HG03558 (cell line): Measurements from ENCODE around the gene ALDH1L1.

ENCODE experiments used
- ATAC-seq: cut with Tn5 transposase; IDR thresholded peaks from one replicate; pipeline ENCODE4 v1.9.1; 2021; ENCODE audit warnings: moderate number of reproducible peaks; ENCODE audit not compliant: unreplicated experiment; ENCODE audit errors: extremely low read depth

Gene ALDH1L1

DNA sequence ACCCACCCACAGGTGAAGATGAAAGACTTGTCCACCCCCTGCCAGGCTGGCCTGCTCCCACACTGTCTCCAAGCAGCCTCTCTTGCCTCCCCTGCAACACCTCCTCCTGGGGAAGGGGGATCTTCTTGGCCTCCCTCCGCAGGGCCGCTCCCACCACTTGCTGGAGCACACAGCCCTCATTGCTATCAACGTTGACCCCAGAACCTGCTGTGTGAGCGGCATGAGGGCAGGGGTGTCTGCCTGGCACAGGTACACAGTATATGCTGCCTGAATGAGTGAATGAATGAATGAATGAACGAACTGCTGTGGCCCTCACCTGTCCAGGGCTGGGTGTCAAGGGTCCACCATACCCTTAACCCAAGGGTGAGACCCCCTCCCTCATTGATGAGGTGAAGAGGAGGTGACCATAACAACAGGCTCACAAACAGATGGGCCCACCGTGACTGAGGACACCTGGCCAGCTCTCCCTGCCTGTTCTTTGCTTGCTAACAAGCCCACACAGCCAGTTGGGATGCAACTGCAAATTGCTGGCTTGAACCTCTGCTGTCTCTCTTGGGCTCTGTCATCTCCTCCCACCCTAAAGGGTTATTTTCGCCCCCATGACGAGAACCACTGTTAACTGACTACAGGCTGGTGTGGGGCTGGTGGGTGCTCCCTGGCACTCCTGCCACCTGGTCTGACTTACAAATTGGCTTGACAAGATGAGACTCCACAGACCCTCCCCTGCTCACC, 118.9 kb downstream of the ALDH1L1 start:
- ATAC-seq = no peak

DNA sequence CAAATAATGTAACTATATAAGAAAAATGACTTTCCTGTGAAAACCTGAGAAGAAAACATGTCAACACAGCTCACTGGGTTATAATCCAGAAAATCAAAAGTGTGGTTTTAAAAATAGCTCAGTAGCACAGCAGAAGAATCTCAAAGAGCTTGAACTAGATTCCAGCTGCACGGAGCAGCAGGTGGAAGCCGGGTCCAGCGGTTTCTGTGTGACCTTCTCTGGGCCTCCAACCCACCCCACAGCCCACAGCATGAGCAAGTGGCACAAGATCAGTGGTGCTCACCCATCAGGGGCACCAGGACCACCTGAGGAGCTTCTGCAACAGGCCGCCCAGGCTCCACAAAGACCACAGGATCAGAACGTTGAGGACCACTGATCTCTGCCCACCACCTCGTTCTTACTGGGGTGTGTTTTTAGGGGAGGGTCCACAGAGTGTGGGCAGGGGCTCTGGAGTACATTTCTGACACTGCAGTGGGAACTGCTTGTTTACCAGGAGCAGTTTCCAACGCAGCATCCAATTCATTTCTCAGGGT, 119.7 kb downstream of the ALDH1L1 start:
- no peak for ATAC-seq

DNA sequence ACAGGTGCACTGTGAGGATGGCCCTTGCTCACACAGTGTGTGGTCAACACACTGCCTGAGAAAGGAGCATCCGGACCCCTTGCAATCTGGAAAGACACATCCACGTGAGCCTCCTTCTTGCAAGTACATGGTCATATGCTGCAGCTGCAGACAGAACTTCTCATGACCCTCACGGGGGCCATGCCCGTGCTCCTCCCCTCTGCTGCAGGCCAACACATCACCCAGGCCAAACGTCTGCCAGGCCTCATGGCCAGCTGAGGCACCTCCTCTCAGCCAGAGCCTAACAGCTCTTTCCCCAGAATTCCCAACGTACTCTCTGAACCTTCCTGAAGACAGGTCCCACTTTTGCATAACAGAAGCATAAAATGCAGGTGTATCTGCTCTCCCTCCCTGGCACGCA, 121.7 kb downstream of the ALDH1L1 start:
- ATAC-seq = no peak

DNA sequence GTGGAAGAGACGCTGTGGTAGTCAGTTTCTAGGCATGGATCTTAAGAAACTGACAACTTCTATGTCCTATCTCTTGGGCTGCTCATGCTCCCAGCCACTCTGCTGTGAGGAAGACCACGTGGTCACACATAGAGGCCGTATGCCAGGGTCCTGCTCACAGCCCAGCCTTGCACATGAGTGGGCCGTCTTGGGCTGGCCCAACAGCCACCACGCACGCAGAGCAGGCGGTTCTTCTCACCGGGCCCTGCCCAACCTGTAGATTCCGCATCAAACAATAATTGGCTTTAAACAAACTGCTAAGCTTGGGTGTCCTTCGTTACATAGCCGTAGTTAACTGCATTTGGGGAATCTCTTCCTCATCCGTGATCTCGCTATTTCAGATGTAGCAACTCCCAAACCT, 122.5 kb downstream of the ALDH1L1 start:
- no peak for ATAC-seq

DNA sequence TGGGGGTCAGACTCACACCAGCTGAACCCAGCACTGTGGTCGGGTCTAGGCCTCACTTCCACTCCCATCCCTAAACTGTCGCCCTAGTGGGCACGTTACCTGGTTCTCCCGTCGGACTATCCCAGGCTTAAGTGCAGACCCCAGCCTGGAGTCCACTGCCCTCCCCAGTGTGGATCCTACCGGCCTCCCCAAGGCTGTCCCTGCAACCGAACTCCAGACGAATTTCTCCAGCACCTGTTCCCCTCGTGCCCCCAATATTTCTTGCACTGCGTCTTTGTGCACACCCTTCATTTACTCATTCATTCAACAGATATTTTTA, 122.9 kb downstream of the ALDH1L1 start:
- ATAC-seq = no peak

DNA sequence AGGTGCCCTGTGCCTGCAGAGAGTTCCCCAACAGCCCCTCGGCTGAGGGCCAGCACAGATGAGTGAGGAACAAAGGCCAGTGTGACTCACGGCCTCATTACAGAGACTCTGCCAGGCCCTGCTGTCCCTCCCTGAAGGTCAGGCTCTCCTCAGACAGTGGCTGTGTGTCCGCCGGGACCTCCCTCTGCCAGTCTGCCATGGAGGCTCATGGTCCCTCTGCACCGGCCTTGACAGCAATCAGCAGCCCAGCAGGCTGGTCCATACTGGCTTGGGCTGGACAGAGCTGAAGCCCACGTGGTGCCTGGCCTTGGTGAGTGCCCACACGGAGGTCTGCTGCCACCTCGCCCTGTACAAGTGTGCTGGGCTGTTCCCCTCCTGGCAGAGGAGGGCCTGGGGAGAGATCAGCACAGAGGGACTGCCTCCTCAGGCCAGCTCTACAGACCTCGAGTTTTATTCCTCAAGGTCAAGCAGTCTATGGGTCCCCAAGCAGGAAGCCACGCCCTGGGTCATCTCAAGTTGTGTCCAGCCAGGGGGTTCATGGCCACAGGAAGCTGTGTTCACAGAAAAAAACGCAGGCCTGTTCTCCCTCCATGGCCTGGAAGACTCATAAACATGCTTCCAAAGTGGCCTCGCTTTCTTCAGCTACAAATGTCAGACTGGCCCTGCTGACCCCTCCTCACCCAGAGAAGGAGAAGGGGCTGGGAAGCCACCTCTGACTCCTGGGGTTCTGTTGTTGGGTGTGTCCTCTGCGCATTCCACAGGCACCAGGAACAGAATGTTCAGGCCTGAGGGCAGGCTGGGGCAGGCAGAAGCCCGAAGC, 123.5 kb downstream of the ALDH1L1 start:
- no peak for ATAC-seq

DNA sequence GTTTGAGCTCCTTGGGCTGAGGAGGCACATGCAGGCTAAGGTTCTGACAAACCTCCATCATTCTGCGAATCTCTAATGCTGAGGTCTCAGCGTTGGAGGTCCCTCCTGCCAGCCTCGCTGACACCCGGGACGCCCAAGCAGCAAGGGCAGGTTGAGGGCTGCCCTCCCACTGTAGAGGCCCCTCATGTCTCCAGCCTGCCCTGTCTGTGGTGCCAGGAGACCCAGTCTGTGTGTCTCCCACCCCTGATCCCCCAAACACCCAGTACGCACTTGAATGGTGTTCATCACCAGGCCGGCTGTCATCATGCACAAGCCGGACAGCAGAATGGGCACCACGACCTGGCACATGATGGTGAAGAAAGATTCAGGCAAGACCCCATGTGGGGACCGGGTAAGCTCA, 124.3 kb downstream of the ALDH1L1 start:
- no peak for ATAC-seq

DNA sequence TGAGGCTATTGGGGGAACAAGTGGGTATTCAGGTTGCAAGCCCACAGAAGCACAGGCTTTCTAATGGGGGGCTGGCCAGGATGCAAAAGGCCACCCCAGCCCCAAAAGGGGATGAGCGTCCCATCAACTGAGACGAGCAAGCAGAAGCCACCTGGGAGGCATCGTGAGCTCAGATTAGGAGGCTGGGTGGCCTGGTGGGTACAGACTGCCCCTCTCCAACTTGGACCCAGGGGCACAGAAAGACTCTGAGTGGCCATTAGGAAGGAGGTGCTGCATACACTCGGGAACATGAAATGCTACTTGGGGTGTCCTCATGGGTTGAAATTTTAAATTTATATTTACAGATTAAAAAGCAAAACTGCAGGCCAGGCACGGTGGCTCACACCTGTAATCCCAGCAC, 125.5 kb downstream of the ALDH1L1 start:
- no peak for ATAC-seq

DNA sequence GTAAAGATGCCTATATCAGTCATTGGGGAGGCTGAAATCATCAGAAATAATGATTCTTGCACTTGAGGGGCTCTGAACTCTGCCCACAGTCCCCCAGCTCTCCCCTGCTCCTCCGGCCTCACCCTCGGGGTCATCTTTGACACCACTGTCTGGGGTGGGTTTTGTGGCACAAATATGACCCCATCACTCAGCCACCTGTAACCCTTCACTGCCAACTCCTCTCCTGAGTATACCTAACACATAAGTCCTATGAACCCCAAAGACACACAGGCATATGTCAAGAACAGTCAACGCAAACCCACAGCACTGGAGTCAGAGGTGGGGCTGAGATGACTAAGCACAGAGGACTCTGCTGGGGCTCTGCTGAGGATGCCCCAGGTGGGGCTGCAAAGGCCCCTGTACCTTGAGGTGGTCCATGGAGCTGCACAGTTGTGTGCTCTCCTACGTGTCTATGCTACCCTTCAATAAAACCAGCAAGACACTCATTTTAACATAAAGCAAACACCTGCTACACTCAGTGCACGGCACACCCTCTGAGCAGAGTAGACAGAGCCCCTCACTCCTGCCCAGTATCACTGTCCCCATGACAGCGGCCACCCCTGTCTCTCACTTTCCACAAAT, 126.3 kb downstream of the ALDH1L1 start:
- ATAC-seq = no peak
